ENCODE measurements around the gene GABPB2.

- TF ChIP-seq CTCF (IDR thresholded peaks at IDR 0.05; ENCODE audit: insufficient read depth, low read length, poor library complexity, severe bottlenecking) (no peak), EZH2phosphoT487 (conservative IDR thresholded peaks at IDR 0.05; ENCODE audit: low read length) (no peak)
Measured at GRCh38 chr1:151158751-151159251, 88.2 kb downstream of the GABPB2 start.
